IMR-90 (cell line): ENCODE results near the gene ASTN2. TPM values are rescaled to one million over a fixed set of nuclear protein-coding genes. Genes with fewer than 3 reads are reported as not detected.

Source experiments
- ATAC-seq: fragments of 200-7000 bp; cut with Tn5 transposase; 2 replicates; pipeline ENCODE4 v1.9.1; 2020; ENCODE audit warnings: low read depth, mild to moderate bottlenecking, moderate library complexity
- BruUV-seq: library from RNA; stranded (reverse); fragments of 400-500 nt; replicated peaks from 2 replicates; lab custom pipeline; 2021; lab: Mats Ljungman, UMichigan
- CTCF ChIA-PET: fragments of 300-600 bp; formaldehyde crosslinking; extraction: SDS; loops from one replicate; lab custom pipeline; 2021; ENCODE audit warnings: antibody characterized with exemption; lab: Yijun Ruan, JAX
- POLR2A ChIA-PET: fragments of 300-600 bp; sonication (Branson Sonifier 250); formaldehyde crosslinking; loops from one replicate; lab custom pipeline; 2022; ENCODE audit warnings: antibody characterized with exemption; ENCODE audit not compliant: unreplicated experiment; lab: Charles Lee
- DNase-seq: peaks from one replicate; pipeline ENCODE4 v3.0.0; 2013
- H2AFZ ChIP-seq: replicated peaks from 2 replicates; pipeline ENCODE3; 2013; ENCODE audit warnings: low read length, mild to moderate bottlenecking; ENCODE audit not compliant: poor library complexity
- H2AK5ac ChIP-seq: 2 replicates; pipeline ENCODE4 v1.6.1; 2013; ENCODE audit warnings: low read depth, low read length, inconsistent platforms
- H2AK9ac ChIP-seq: replicated peaks from 2 replicates; pipeline ENCODE3; 2013; ENCODE audit warnings: mild to moderate bottlenecking, low read depth, low read length, moderate library complexity; ENCODE audit not compliant: poor library complexity
- H2BK120ac ChIP-seq: 2 replicates; pipeline ENCODE4 v1.6.1; 2013; ENCODE audit warnings: low read depth, low read length, inconsistent platforms
- H2BK15ac ChIP-seq: 3 replicates; pipeline ENCODE4 v1.6.1; 2013; ENCODE audit warnings: low read depth, low read length, inconsistent platforms
- H2BK20ac ChIP-seq: 2 replicates; pipeline ENCODE4 v1.6.1; 2013; ENCODE audit warnings: low read depth, mild to moderate bottlenecking, inconsistent platforms, low read length, moderate library complexity
- H2BK5ac ChIP-seq: 2 replicates; pipeline ENCODE4 v1.6.1; 2013; ENCODE audit warnings: mild to moderate bottlenecking, low read depth, low read length, inconsistent platforms; ENCODE audit not compliant: poor library complexity, severe bottlenecking
- H3K14ac ChIP-seq: replicated peaks from 2 replicates; pipeline ENCODE4 v1.6.1; 2013; ENCODE audit warnings: low read depth, low read length, inconsistent platforms
- H3K18ac ChIP-seq: 2 replicates; pipeline ENCODE4 v1.6.1; 2013; ENCODE audit warnings: low read depth, low read length, control low read depth
- H3K23ac ChIP-seq: 2 replicates; pipeline ENCODE4 v1.6.1; 2013; ENCODE audit warnings: low read depth, low read length, inconsistent platforms
- H3K27ac ChIP-seq: 2 replicates; pipeline ENCODE4 v1.5.1; 2013; ENCODE audit warnings: mild to moderate bottlenecking, control low read depth, low read length; ENCODE audit not compliant: insufficient read depth
- H3K27me3 ChIP-seq: 2 replicates; pipeline ENCODE4 v1.6.1; 2013; ENCODE audit warnings: low read length; ENCODE audit not compliant: control insufficient read depth, insufficient read depth
- H3K36me3 ChIP-seq: 2 replicates; pipeline ENCODE4 v1.6.1; 2013; ENCODE audit warnings: low read length, mixed read lengths; ENCODE audit not compliant: control insufficient read depth, insufficient read depth
- H3K4ac ChIP-seq: 2 replicates; pipeline ENCODE4 v1.6.1; 2013; ENCODE audit warnings: low read depth, low read length, inconsistent platforms
- H3K4me1 ChIP-seq: 2 replicates; pipeline ENCODE4 v1.6.1; 2013; ENCODE audit warnings: low read length, mixed read lengths; ENCODE audit not compliant: control insufficient read depth, insufficient read depth
- H3K4me2 ChIP-seq: 2 replicates; pipeline ENCODE4 v1.6.1; 2013; ENCODE audit warnings: low read depth, mild to moderate bottlenecking, control low read depth, low read length, moderate library complexity
- H3K4me3 ChIP-seq: 2 replicates; pipeline ENCODE4 v1.5.1; 2013; ENCODE audit warnings: low read depth, mild to moderate bottlenecking, control low read depth, low read length, moderate library complexity; ENCODE audit not compliant: insufficient read depth
- H3K56ac ChIP-seq: 2 replicates; pipeline ENCODE4 v1.6.1; 2013; ENCODE audit warnings: low read length, inconsistent platforms; ENCODE audit not compliant: insufficient read depth; ENCODE audit errors: extremely low read depth
- H3K79me1 ChIP-seq, 2 experiments: 2 replicates each; pipeline ENCODE4 v1.6.1; 2013; ENCODE audit warnings: low read length in 2 of 2, inconsistent platforms in 1 of 2, low read depth in 1 of 2
- H3K9ac ChIP-seq: 2 replicates; pipeline ENCODE4 v1.6.1; 2013; ENCODE audit warnings: low read depth, low read length, control low read depth
- H3K9me1 ChIP-seq: 2 replicates; pipeline ENCODE4 v1.6.1; 2013; ENCODE audit warnings: low read length, inconsistent platforms; ENCODE audit not compliant: insufficient read depth
- H3K9me3 ChIP-seq: 2 replicates; pipeline ENCODE4 v1.6.1; 2013; ENCODE audit warnings: low read length; ENCODE audit not compliant: control insufficient read depth, insufficient read depth
- H4K20me1 ChIP-seq: 2 replicates; pipeline ENCODE4 v1.6.1; 2013; ENCODE audit warnings: low read length, inconsistent platforms; ENCODE audit not compliant: insufficient read depth
- H4K5ac ChIP-seq: 2 replicates; pipeline ENCODE4 v1.6.1; 2013; ENCODE audit warnings: mild to moderate bottlenecking, low read depth, low read length, control low read depth
- H4K8ac ChIP-seq, 2 experiments: 2 replicates each; pipeline ENCODE4 v1.6.1; 2013; ENCODE audit warnings: low read depth in 2 of 2, low read length in 2 of 2, control low read depth in 1 of 2, inconsistent platforms in 1 of 2
- H4K91ac ChIP-seq: 2 replicates; pipeline ENCODE4 v1.6.1; 2013; ENCODE audit warnings: low read depth, low read length, inconsistent platforms; ENCODE audit not compliant: insufficient read depth
- BHLHE40 ChIP-seq: fragments of 150-350 bp; IDR thresholded peaks from 2 replicates; pipeline ENCODE4 v1.6.1; 2016; ENCODE audit warnings: mild to moderate bottlenecking, low read depth, low read length
- CEBPB ChIP-seq: IDR thresholded peaks from 2 replicates; pipeline ENCODE4 v1.6.1; 2012; ENCODE audit warnings: low read depth, low read length, improper control_type of control experiment
- CHD1 ChIP-seq: IDR thresholded peaks from 2 replicates; pipeline ENCODE4 v1.6.1; 2012; ENCODE audit warnings: low read depth, low read length, improper control_type of control experiment
- ELK1 ChIP-seq: fragments of 150-350 bp; IDR thresholded peaks from 2 replicates; pipeline ENCODE4 v1.6.1; 2016; ENCODE audit warnings: low read depth, mild to moderate bottlenecking, low read length, moderate library complexity, borderline replicate concordance
- FOS ChIP-seq: fragments of 150-350 bp; IDR thresholded peaks from 2 replicates; pipeline ENCODE4 v1.6.1; 2016; ENCODE audit warnings: low read depth, low read length
- MAFK ChIP-seq: IDR thresholded peaks from 2 replicates; pipeline ENCODE4 v1.6.1; 2012; ENCODE audit warnings: low read depth, low read length, improper control_type of control experiment
- MAZ ChIP-seq: IDR thresholded peaks from 2 replicates; pipeline ENCODE4 v1.6.1; 2012; ENCODE audit warnings: low read depth, mild to moderate bottlenecking, low read length, improper control_type of control experiment, moderate library complexity, borderline replicate concordance
- MXI1 ChIP-seq: IDR thresholded peaks from 2 replicates; pipeline ENCODE4 v1.6.1; 2012; ENCODE audit warnings: low read depth, mild to moderate bottlenecking, low read length, moderate library complexity, borderline replicate concordance
- NFE2L2 ChIP-seq: fragments of 150-350 bp; IDR thresholded peaks from 2 replicates; pipeline ENCODE4 v1.6.1; 2016; ENCODE audit warnings: low read depth, mild to moderate bottlenecking, low read length
- POLR2A ChIP-seq: IDR thresholded peaks from 2 replicates; pipeline ENCODE4 v1.6.1; 2012; ENCODE audit warnings: mild to moderate bottlenecking, low read depth, low read length
- RAD21 ChIP-seq: IDR thresholded peaks from 2 replicates; pipeline ENCODE4 v1.6.1; 2012; ENCODE audit warnings: low read length, improper control_type of control experiment
- RCOR1 ChIP-seq: IDR thresholded peaks from 2 replicates; pipeline ENCODE4 v1.6.1; 2012; ENCODE audit warnings: mild to moderate bottlenecking, low read length, improper control_type of control experiment; ENCODE audit not compliant: insufficient replicate concordance
- RFX5 ChIP-seq: IDR thresholded peaks from 2 replicates; pipeline ENCODE4 v1.8.0; 2012; ENCODE audit warnings: low read depth, mild to moderate bottlenecking, low read length, moderate library complexity
- SMC3 ChIP-seq: fragments of 150-350 bp; IDR thresholded peaks from 2 replicates; pipeline ENCODE4 v1.6.1; 2016; ENCODE audit warnings: low read depth, mild to moderate bottlenecking, antibody characterized with exemption, low read length, moderate library complexity
- WGBS, 2 experiments: methylation state at CpG; one replicate each; pipeline versions ENCODE4 v1.1.5 to v1.1.7; 2013; ENCODE audit warnings: missing lambda C conversion rate in 2 of 2; ENCODE audit not compliant: insufficient read length in 1 of 2; ENCODE audit errors: extremely low coverage in 2 of 2; 5-methylcytosine and 5-hydroxymethylcytosine counted together
- dilution Hi-C: fragments of 300-500 bp; cut with HindIII; formaldehyde crosslinking; loops from one replicate; pipeline ENCODE4 v1.14.3; 2018; ENCODE audit warnings: low sequenced_read_pairs; ENCODE audit not compliant: unreplicated experiment
- in situ Hi-C: fragments of 300-500 bp; cut with MboI; formaldehyde crosslinking; loops from 3 replicates; pipeline ENCODE4 v1.14.3; 2019; ENCODE audit warnings: low sequenced_read_pairs, inconsistent platforms, mixed read lengths
- intact Hi-C: fragments of 100-400 bp; cut with micrococcal nuclease; formaldehyde crosslinking; loops from 2 replicates; pipeline ENCODE4 v1.10.0; 2022
- polyA plus RNA-seq, 3 experiments: library from polyadenylated mRNA; depleted of rRNA; stranded (reverse); fragments of >200 nt; gene quantifications; 2 replicates each; pipeline ENCODE4 v1.2.3, GENCODE V29; 2012; ENCODE audit warnings: low replicate concordance in 1 of 3
- total RNA-seq: library from RNA; depleted of rRNA; stranded (reverse); fragments of >200 nt; gene quantifications from 2 replicates; pipeline ENCODE4 v1.2.3, GENCODE V29; 2012
- TF ChIP-seq, protein P1 (sequence below): conservative IDR thresholded peaks from 2 replicates; pipeline ENCODE4 v1.5.1; 2012; ENCODE audit warnings: mild to moderate bottlenecking, low read depth, low read length, improper control_type of control experiment
- TF ChIP-seq, protein P2 (sequence below): fragments of 150-350 bp; IDR thresholded peaks from 2 replicates; pipeline ENCODE4 v1.6.1; 2017; ENCODE audit warnings: mild to moderate bottlenecking, antibody characterized with exemption, low read length, low read depth

Gene ASTN2
- total and polyA plus RNA-seq, 2 of the 4 experiments (the other 2 are of a cell fraction), result 3.8 to 6.8 TPM

GRCh38 chr9:117268847-117269446 is 145.9 kb downstream of the ASTN2 start:
- H3K36me3 ChIP-seq, result no peaks in the 10 kb centered on the region
- peaks cover 3% of the 10 kb centered on the region for H3K9me3 ChIP-seq
- no TSS peak for BruUV-seq
- H3K79me1 ChIP-seq, result no peaks in the 10 kb centered on the region
- DNase-seq, result no peak
- H3K56ac ChIP-seq, result no peak overlapping the region; the same call in 1 of the 2 replicates
- no peak overlapping the region for H3K9ac ChIP-seq
- H4K8ac ChIP-seq, result no peak overlapping the region
- H3K4me1 ChIP-seq, result no peaks in the 10 kb centered on the region
- no peak overlapping the region for H3K23ac ChIP-seq
- no peak overlapping the region for H4K91ac ChIP-seq
- no peak for ATAC-seq
- no peak overlapping the region for H2AFZ ChIP-seq
- no peak overlapping the region for H3K4me3 ChIP-seq
- H2AK9ac ChIP-seq, result no peak overlapping the region
- no peak overlapping the region for H2AK5ac ChIP-seq
- no peak overlapping the region for H3K14ac ChIP-seq
- ChIA-PET POLR2A (no interaction called here), CTCF (no interaction called here)
- no peak for TF ChIP-seq MAZ
- TF ChIP-seq RCOR1, result no peak
- no peak for TF ChIP-seq ELK1
- TF ChIP-seq BHLHE40, result no peak
- no peak for TF ChIP-seq POLR2A
- no peak for TF ChIP-seq NFE2L2
- TF ChIP-seq CEBPB, result no peak
- no peak for TF ChIP-seq MXI1
- TF ChIP-seq, protein P1, sequence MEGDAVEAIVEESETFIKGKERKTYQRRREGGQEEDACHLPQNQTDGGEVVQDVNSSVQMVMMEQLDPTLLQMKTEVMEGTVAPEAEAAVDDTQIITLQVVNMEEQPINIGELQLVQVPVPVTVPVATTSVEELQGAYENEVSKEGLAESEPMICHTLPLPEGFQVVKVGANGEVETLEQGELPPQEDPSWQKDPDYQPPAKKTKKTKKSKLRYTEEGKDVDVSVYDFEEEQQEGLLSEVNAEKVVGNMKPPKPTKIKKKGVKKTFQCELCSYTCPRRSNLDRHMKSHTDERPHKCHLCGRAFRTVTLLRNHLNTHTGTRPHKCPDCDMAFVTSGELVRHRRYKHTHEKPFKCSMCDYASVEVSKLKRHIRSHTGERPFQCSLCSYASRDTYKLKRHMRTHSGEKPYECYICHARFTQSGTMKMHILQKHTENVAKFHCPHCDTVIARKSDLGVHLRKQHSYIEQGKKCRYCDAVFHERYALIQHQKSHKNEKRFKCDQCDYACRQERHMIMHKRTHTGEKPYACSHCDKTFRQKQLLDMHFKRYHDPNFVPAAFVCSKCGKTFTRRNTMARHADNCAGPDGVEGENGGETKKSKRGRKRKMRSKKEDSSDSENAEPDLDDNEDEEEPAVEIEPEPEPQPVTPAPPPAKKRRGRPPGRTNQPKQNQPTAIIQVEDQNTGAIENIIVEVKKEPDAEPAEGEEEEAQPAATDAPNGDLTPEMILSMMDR, result no peak
- TF ChIP-seq FOS, result no peak
- TF ChIP-seq RFX5, result no peak
- no peak for TF ChIP-seq MAFK
- no peak for TF ChIP-seq SMC3
- no peak for TF ChIP-seq CHD1
- TF ChIP-seq RAD21, result no peak
- TF ChIP-seq, protein P2, sequence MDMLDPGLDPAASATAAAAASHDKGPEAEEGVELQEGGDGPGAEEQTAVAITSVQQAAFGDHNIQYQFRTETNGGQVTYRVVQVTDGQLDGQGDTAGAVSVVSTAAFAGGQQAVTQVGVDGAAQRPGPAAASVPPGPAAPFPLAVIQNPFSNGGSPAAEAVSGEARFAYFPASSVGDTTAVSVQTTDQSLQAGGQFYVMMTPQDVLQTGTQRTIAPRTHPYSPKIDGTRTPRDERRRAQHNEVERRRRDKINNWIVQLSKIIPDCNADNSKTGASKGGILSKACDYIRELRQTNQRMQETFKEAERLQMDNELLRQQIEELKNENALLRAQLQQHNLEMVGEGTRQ, result no peak
- H3K27ac ChIP-seq, result no peak overlapping the region
- no peak overlapping the region for H3K18ac ChIP-seq
- H3K4ac ChIP-seq, result no peak overlapping the region
- H2BK120ac ChIP-seq, result no peak overlapping the region
- in situ Hi-C loops, result no loop called here
- H2BK15ac ChIP-seq, result no peak overlapping the region
- H2BK5ac ChIP-seq, result no peak overlapping the region
- no peak overlapping the region for H4K5ac ChIP-seq
- WGBS, 2 experiments, result 58% methylated on average over 3 of the region's 9 CpGs; no CpG with 5 or more reads in 1 of the 2 experiments
- intact Hi-C loops, result loop anchor here (10.0 kb wide), 1 partner anchor 66 kb away; no protein-coding TSS in a partner anchor
- no peak overlapping the region for H2BK20ac ChIP-seq
- no peak overlapping the region for H3K4me2 ChIP-seq
- H3K27me3 ChIP-seq, result no peaks in the 10 kb centered on the region
- no peaks in the 10 kb centered on the region for H3K9me1 ChIP-seq
- dilution Hi-C loops, result no loop called here
- H4K20me1 ChIP-seq, result no peaks in the 10 kb centered on the region
